HepG2 (cell line): ENCODE data around the gene PTGIR. TPM values are rescaled to one million over a fixed set of nuclear protein-coding genes. Genes with fewer than 3 reads are reported as not detected.

ENCODE experiments used
- ATAC-seq: fragments of 200-7000 bp; cut with Tn5 transposase; 3 replicates; pipeline ENCODE4 v1.9.1; 2020; ENCODE audit warnings: mild to moderate bottlenecking, moderate library complexity
- BruUV-seq: library from RNA; stranded (reverse); fragments of 400-500 nt; replicated peaks from 2 replicates; lab custom pipeline; 2021; lab: Mats Ljungman, UMichigan
- CTCF ChIA-PET: fragments of 300-600 bp; formaldehyde crosslinking; extraction: SDS; loops from one replicate; lab custom pipeline; 2021; ENCODE audit warnings: low total read pairs, inconsistent platforms, low intra/inter-chr PET ratio; lab: Yijun Ruan, JAX
- POLR2A ChIA-PET: fragments of 350-600 bp; sonication (Branson Sonifier 250); formaldehyde crosslinking; loops from one replicate; lab custom pipeline; 2020; ENCODE audit warnings: antibody characterized with exemption, inconsistent platforms; lab: Yijun Ruan, JAX
- DNase-seq: peaks from one replicate; pipeline ENCODE4 v3.0.0-alpha.2; 2015; ENCODE audit warnings: low spot score
- FAIRE-seq: peaks from 3 replicates; lab custom pipeline; 2011; peaks lifted over from hg19 to GRCh38; lab: Jason Lieb, UNC
- H2AFZ ChIP-seq: one replicate; pipeline ENCODE4 v1.6.1; 2011; ENCODE audit warnings: low read length, inconsistent platforms
- H3K27ac ChIP-seq: fragments of 300-600 bp; 3 replicates; pipeline ENCODE4 v1.8.0; 2011; ENCODE audit warnings: mixed run types, mild to moderate bottlenecking, mixed read lengths, low read length, inconsistent platforms; ENCODE audit not compliant: insufficient read depth; ENCODE audit errors: extremely low read length
- H3K27me3 ChIP-seq, 2 experiments: fragments of 200-600 bp in 1 of 2; 2 replicates in 1 of 2; 3 replicates in 1 of 2; pipeline versions ENCODE4 v1.6.0 to v1.8.0; 2011; ENCODE audit warnings: low read length in 2 of 2, mild to moderate bottlenecking in 2 of 2, moderate library complexity in 2 of 2, inconsistent platforms in 1 of 2; ENCODE audit not compliant: insufficient read depth in 2 of 2, control insufficient read depth in 1 of 2
- H3K36me3 ChIP-seq, 2 experiments: fragments of 200-600 bp in 1 of 2; replicated peaks in 1 of 2; 2 replicates in 1 of 2; 3 replicates in 1 of 2; pipeline versions ENCODE4 v1.5.1 to v1.8.0; 2011; ENCODE audit warnings: low read length in 2 of 2, inconsistent platforms in 1 of 2; ENCODE audit not compliant: insufficient read depth in 2 of 2, control insufficient read depth in 1 of 2
- H3K4me1 ChIP-seq: 2 replicates; pipeline ENCODE4 v1.5.1; 2012; ENCODE audit warnings: low read length, inconsistent platforms; ENCODE audit not compliant: insufficient read depth
- H3K4me2 ChIP-seq: 2 replicates; pipeline ENCODE4 v1.6.0; 2011; ENCODE audit warnings: low read depth, low read length, inconsistent platforms
- H3K4me3 ChIP-seq, 3 experiments: fragments of 200-600 bp in 1 of 3; sonication (generic), shearing (Covaris generic) in 1 of 3; replicated peaks in 1 of 3; 2 replicates each; pipeline ENCODE4 v1.5.1; 2011 to 2016; ENCODE audit warnings: low read length in 3 of 3, inconsistent platforms in 2 of 3, low read depth in 2 of 3, mild to moderate bottlenecking in 2 of 3, control low read depth in 1 of 3, mixed read lengths in 1 of 3; ENCODE audit not compliant: insufficient read depth in 1 of 3
- H3K79me2 ChIP-seq: one replicate; pipeline ENCODE4 v1.6.1; 2011; ENCODE audit warnings: low read length, inconsistent platforms; ENCODE audit not compliant: insufficient read depth
- H3K9ac ChIP-seq: 2 replicates; pipeline ENCODE4 v1.6.0; 2011; ENCODE audit warnings: mild to moderate bottlenecking, low read depth, low read length, inconsistent platforms; ENCODE audit not compliant: insufficient read depth
- H3K9me3 ChIP-seq: 2 replicates; pipeline ENCODE4 v1.5.1; 2012; ENCODE audit warnings: mild to moderate bottlenecking, low read length
- H4K20me1 ChIP-seq: 2 replicates; pipeline ENCODE4 v1.6.0; 2011; ENCODE audit warnings: inconsistent platforms, mild to moderate bottlenecking, low read length, moderate library complexity; ENCODE audit not compliant: insufficient read depth
- ELF4 ChIP-seq: sonication (generic); formaldehyde crosslinking; IDR thresholded peaks from 2 replicates; pipeline ENCODE4 v1.5.0; 2020; ENCODE audit warnings: missing genetic modification reagents, mild to moderate bottlenecking, moderate library complexity, borderline replicate concordance
- GATA4 ChIP-seq: sonication (generic); IDR thresholded peaks from 2 replicates; pipeline ENCODE4 v1.6.1; 2016; ENCODE audit warnings: antibody characterized with exemption, low read depth, borderline replicate concordance
- SNRNP70 ChIP-seq: fragments of 200-400 bp; formaldehyde crosslinking; IDR thresholded peaks from 2 replicates; pipeline ENCODE4 v1.6.1; 2017; ENCODE audit warnings: mild to moderate bottlenecking, low read depth, low read length, moderate library complexity
- SOX13 ChIP-seq, 3 experiments: fragments of 450-650 bp in 1 of 3; sonication (generic) in 1 of 3; formaldehyde crosslinking in 1 of 3; IDR thresholded peaks in 2 of 3; conservative IDR thresholded peaks in 1 of 3; 2 replicates each; pipeline versions ENCODE4 v1.5.0 to v1.6.1; 2016 to 2020; ENCODE audit warnings: antibody characterized with exemption in 1 of 3, mild to moderate bottlenecking in 1 of 3, missing compliant biosample characterization in 1 of 3, missing genetic modification reagents in 1 of 3, moderate library complexity in 1 of 3
- SUZ12 ChIP-seq: fragments of 150-350 bp; IDR thresholded peaks from 2 replicates; pipeline ENCODE4 v1.6.1; 2014; ENCODE audit warnings: low read depth, low read length
- TP53 ChIP-seq: sonication (generic); formaldehyde crosslinking; conservative IDR thresholded peaks from 2 replicates; pipeline ENCODE4 v1.4.0; 2020; ENCODE audit warnings: missing genetic modification reagents
- ZC3H4 ChIP-seq: sonication (generic); formaldehyde crosslinking; IDR thresholded peaks from 2 replicates; pipeline ENCODE4 v1.4.0; 2020; ENCODE audit warnings: missing genetic modification reagents, borderline replicate concordance
- ZNF160 ChIP-seq: sonication (generic); formaldehyde crosslinking; IDR thresholded peaks from 2 replicates; pipeline ENCODE4 v1.8.0; 2022; ENCODE audit warnings: mild to moderate bottlenecking, inconsistent platforms, missing genetic modification reagents
- ZNF224 ChIP-seq: sonication (generic); formaldehyde crosslinking; IDR thresholded peaks from 2 replicates; pipeline ENCODE4 v1.5.0; 2020; ENCODE audit warnings: mild to moderate bottlenecking, missing genetic modification reagents
- ZNF317 ChIP-seq: sonication (generic); formaldehyde crosslinking; IDR thresholded peaks from 2 replicates; pipeline ENCODE4 v1.5.0; 2020; ENCODE audit warnings: mild to moderate bottlenecking, missing genetic modification reagents
- ZNF343 ChIP-seq: sonication (generic); formaldehyde crosslinking; IDR thresholded peaks from 2 replicates; pipeline ENCODE4 v1.4.0; 2020; ENCODE audit warnings: mild to moderate bottlenecking, missing genetic modification reagents
- WGBS: methylation state at CpG from one replicate; pipeline ENCODE4 v1.1.6; 2017; ENCODE audit warnings: low lambda C conversion rate; 5-methylcytosine and 5-hydroxymethylcytosine counted together
- in situ Hi-C: cut with HindIII; loops from 2 replicates; pipeline ENCODE4 v1.10.0; 2017; ENCODE audit warnings: low pct_unique_long_range_greater_than_20kb; ENCODE audit not compliant: extremely low pct_ligation_motif_present
- intact Hi-C: fragments of 100-400 bp; cut with micrococcal nuclease; formaldehyde crosslinking; loops from one replicate; pipeline ENCODE4 v1.10.0; 2022; ENCODE audit not compliant: unreplicated experiment
- polyA plus RNA-seq, 8 experiments: library from polyadenylated mRNA; depleted of rRNA in 3 of 8; stranded (reverse) in 7 of 8; unstranded in 1 of 8; fragments of >200 nt; fragmentation: Illumina TruSeq in 4 of 8; extraction: Trizol in 4 of 8; gene quantifications; 2 replicates each; pipeline versions ENCODE4 v1.2.1 to v1.2.3, GENCODE V29; 2011 to 2016; ENCODE audit warnings: low read depth in 4 of 8, missing spikeins in 1 of 8, mixed read lengths in 1 of 8; ENCODE audit not compliant: insufficient read depth in 1 of 8
- total RNA-seq, 5 experiments: library from RNA; depleted of rRNA; stranded (reverse); fragments of >200 nt; fragmentation: Illumina TruSeq; extraction: Trizol; gene quantifications; 2 replicates each; pipeline ENCODE4 v1.2.3, GENCODE V29; 2016; ENCODE audit warnings: low read depth in 1 of 5
- TF ChIP-seq, protein P1 (sequence below): sonication (generic); formaldehyde crosslinking; IDR thresholded peaks from 2 replicates; pipeline ENCODE4 v1.4.0; 2020; ENCODE audit warnings: missing genetic modification reagents

The PTGIR gene
- total and polyA plus RNA-seq, 2 of the 13 experiments (the other 11 are each of a cell fraction or from before 2014, with no cell fraction given): not detected

DNA sequence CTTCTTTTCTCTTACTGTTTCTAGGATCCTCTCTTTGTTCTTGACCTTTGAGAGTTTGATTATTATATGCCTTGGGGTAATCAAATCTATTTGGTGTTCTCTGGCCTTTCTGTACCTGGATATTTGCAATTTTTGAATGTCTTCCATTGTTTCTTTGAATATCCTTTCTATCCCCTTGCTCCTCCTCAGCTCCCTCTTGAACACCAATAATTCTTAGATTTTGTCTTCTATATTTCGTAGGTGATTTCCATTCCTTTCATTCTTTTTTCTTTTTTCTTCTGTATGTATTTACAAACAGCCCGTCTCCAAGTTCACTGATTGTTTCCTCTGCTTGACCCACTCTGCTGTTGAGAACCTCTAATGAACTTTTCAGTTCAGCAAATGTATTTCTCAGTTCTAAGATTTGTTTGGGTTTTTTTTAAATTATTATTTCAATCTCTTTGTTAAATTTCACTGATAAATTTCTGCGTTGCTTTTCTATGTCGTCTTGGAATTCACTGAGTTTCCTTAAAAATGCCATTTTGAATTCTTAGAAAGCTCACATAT lies 26.4 kb downstream of the PTGIR start:
- Histone ChIP-seq H3K4me3 (no peak overlapping the region), H3K36me3 (no peaks in the 10 kb centered on the region), H3K27me3 (no peaks in the 10 kb centered on the region; a peak in 1 of 5 replicates), H3K79me2 (peaks cover 22% of the 10 kb centered on the region), H3K9me3 (peaks cover 12% of the 10 kb centered on the region; the same call in 1 of the 2 replicates), H3K27ac (no peak overlapping the region), H3K4me1 (peaks cover 22% of the 10 kb centered on the region), H4K20me1 (0 out of 2 replicates have a peak, but pooled peaks cover 1% of the 10 kb centered on the region), H3K9ac (no peak overlapping the region), H3K4me2 (no peak overlapping the region), H2AFZ (no peak overlapping the region)
- intact Hi-C loops (no loop called here), in situ Hi-C loops (no loop called here)
- BruUV-seq: no TSS peak
- FAIRE-seq (no peak), DNase-seq (no peak), ATAC-seq (no peak)
- CTCF ChIA-PET: no interaction called here
- TF ChIP-seq SUZ12 (no peak), ZNF160 (CRISPR knock-in tag) (peak; percentile 100), ZNF343 (no peak), ZC3H4 (no peak)
- TF ChIP-seq, protein P1, sequence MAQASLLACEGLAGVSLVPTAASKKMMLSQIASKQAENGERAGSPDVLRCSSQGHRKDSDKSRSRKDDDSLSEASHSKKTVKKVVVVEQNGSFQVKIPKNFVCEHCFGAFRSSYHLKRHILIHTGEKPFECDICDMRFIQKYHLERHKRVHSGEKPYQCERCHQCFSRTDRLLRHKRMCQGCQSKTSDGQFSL (CRISPR knock-in tag): no peak
- POLR2A ChIA-PET: no interaction called here
- WGBS: 70% methylated on average over 4 of the region's 4 CpGs

DNA sequence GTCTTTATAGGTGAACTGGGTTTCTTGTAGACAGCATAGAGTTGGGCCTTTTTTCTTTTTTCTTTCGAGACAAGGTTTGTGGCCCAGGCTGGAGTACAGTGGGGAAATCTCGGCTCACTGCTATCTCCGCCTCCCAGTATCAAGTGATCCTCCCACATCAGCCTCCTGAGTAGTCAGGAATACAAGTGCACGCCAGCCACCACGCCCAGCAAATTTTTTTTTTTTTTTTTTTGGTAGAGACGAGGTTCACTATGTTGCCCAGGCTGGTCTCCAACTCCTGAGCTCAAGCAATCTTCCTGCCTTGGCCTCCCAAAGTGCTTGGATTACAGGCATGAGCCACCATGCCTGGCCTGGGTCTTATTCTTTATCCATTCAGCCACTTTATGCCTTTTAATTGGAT lies 28.9 kb downstream of the PTGIR start:
- DNase-seq: no peak
- H3K9ac ChIP-seq: no peak overlapping the region
- ATAC-seq: no peak
- no peaks in the 10 kb centered on the region; a peak in 1 of 5 replicates for H3K27me3 ChIP-seq
- H3K36me3 ChIP-seq: no peaks in the 10 kb centered on the region
- H3K9me3 ChIP-seq: peaks cover 12% of the 10 kb centered on the region; the same call in 1 of the 2 replicates
- no peak for FAIRE-seq
- no peaks in the 10 kb centered on the region for H3K79me2 ChIP-seq
- in situ Hi-C loops: no loop called here
- TF ChIP-seq SOX13 (IDR thresholded peaks at IDR 0.05): no peak
- no peak for TF ChIP-seq SOX13 (CRISPR knock-in tag; conservative IDR thresholded peaks at IDR 0.05 in 1 of 2, IDR thresholded peaks at IDR 0.05 in 1 of 2)
- no peak for TF ChIP-seq ZNF317
- no peak for TF ChIP-seq GATA4
- TF ChIP-seq ZNF224: no peak
- TF ChIP-seq ELF4 (CRISPR knock-in tag): no peak
- no peak for TF ChIP-seq SNRNP70
- no peak for TF ChIP-seq TP53 (CRISPR knock-in tag)
- TF ChIP-seq, all 625 proteins: peak for 0
- ChIA-PET CTCF (no interaction called here), POLR2A (no interaction called here)
- H3K4me3 ChIP-seq: no peak overlapping the region
- no peaks in the 10 kb centered on the region for H4K20me1 ChIP-seq
- no peak overlapping the region for H2AFZ ChIP-seq
- 33% methylated on average over 6 of the region's 6 CpGs for WGBS
- intact Hi-C loops: no loop called here
- no peak overlapping the region for H3K4me2 ChIP-seq
- BruUV-seq: no TSS peak
- no peak overlapping the region for H3K27ac ChIP-seq
- peaks cover 25% of the 10 kb centered on the region for H3K4me1 ChIP-seq
